ENCODE results near the gene TEN1. TPM values are rescaled to one million over a fixed set of nuclear protein-coding genes. Genes with fewer than 3 reads are reported as not detected.

TEN1 gene
- 10 to 100 TPM in 6 of 8 experiments, 1 to 10 TPM in 2; 7.8 to 29.8 (median 15.4) TPM for total RNA-seq

DNA sequence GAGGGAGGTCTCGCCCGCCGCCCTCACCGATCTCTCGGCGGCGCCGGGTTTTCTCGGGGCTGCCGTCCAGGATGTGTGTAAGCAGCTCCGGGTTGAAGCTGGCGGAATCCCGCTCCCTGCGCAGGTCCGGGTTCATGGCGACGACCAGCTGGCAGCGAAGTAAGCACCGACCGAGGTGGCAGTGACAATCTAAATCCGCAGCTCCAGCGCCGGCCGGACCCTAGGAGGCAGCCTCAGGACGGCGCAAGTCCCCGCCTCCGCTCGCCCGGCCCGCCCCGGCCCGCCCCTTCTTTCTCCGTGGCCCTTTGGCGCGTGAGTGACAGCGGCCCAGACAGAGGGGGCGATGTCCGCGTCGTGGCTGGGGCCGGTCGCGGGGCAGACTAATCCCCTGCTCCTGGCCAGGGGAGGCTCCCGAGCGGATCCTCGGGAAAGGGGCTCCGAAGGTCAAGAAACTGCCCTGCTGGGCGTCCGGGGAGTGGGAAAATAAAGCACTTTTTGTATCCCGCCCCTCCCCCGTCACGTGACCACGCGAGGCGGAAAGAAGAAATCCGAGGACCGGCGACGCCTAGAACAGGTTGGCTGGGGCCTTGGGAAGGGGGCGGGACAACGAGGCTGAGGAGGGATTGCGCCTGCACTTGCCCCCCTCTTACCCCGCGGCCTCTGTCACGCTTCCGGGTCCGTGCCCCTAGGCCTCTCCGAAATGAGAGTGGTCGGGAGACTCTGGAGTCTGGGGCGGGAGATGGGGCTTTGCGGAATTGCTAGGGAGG, at the start of gene TEN1, which contains the start of gene ACOX1:
Gene TEN1 (plus strand): TSS at position 303 of the 767 bp plus-strand sequence. CDS start 6,953 bp downstream, outside the sequence.
Gene ACOX1 (minus strand): TSS at position 229 of the 767 bp plus-strand sequence. CDS start 93 bp downstream, at position 136.
- H3K4me3 ChIP-seq = peak within 1 kb of the TSS; percentile 53 to 87 (median 80)
- peak within 1 kb of the TSS; percentile 99 for H3K27ac ChIP-seq
- WGBS, 10 experiments = 0% methylated on average over 1 to 8 of the region's 72 CpGs; no CpG with 5 or more reads in 6 of the 10 experiments
- peak; percentile 57 to 94 (median 91) for ATAC-seq (replicated peaks in 6 of 8)
- peaks cover 24 to 32% of the 10 kb centered on the region in 2 donors for H3K4me1 ChIP-seq (replicated peaks in 1 of 2)
- in situ Hi-C loops (cut with MboI; ENCODE audit: low pct_unique_long_range_greater_than_20kb in 2 of 9, low sequenced_read_pairs in 9 of 9, unreplicated experiment in 9 of 9) = no loop called here

DNA sequence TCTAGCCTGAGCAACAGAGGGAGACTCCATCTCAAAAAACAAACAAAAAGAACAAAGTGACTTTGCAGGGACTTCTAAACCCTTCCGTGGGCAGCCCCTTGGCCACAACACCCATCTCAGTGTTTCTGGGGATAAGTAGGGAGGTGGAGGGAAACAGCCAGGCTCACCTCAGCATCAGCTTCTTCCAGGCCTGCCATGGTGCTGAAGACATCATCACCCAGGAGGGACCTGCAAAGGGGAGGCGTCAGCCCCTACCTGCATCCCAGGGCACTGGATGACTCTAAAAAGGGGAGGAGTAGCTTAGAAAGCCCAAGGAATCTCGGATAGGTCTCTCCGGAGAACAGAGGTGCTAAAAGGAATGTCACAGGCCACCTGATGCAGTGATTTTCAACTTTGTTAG, 48.0 kb upstream of the TEN1 start:
- 83 to 100% (median 91%) methylated on average over 2 to 3 of the region's 4 CpGs; no CpG with 5 or more reads in 6 of the 10 experiments for WGBS, 10 experiments
- Histone ChIP-seq H3K4me3 (no peak overlapping the region), H3K4me1 (replicated peaks in 1 of 2) (no peaks in the 10 kb centered on the region), H3K27ac (no peak overlapping the region)
- in situ Hi-C loops (cut with MboI; ENCODE audit: low pct_unique_long_range_greater_than_20kb in 2 of 9, low sequenced_read_pairs in 9 of 9, unreplicated experiment in 9 of 9) = no loop called here
- ATAC-seq (replicated peaks in 6 of 8) = no peak

GRCh38 chr17:75932852-75933251, 46.2 kb upstream of the TEN1 start:
- H3K27ac ChIP-seq = no peak overlapping the region
- WGBS, 10 experiments = 69 to 94% (median 80%) methylated on average over 1 to 5 of the region's 5 CpGs
- in situ Hi-C loops (cut with MboI; ENCODE audit: low pct_unique_long_range_greater_than_20kb in 2 of 9, low sequenced_read_pairs in 9 of 9, unreplicated experiment in 9 of 9) = no loop called here
- ATAC-seq (replicated peaks in 6 of 8) = no peak
- no peak overlapping the region for H3K4me3 ChIP-seq
- no peaks in the 10 kb centered on the region for H3K4me1 ChIP-seq (replicated peaks in 1 of 2)

GRCh38 chr17:75933808-75934207, 45.2 kb upstream of the TEN1 start:
- no peak for ATAC-seq (replicated peaks in 6 of 8)
- Histone ChIP-seq H3K27ac (no peak overlapping the region), H3K4me1 (replicated peaks in 1 of 2) (no peaks in the 10 kb centered on the region), H3K4me3 (no peak overlapping the region)
- in situ Hi-C loops (cut with MboI; ENCODE audit: low pct_unique_long_range_greater_than_20kb in 2 of 9, low sequenced_read_pairs in 9 of 9, unreplicated experiment in 9 of 9) = no loop called here
- WGBS, 10 experiments = 53 to 100% (median 83%) methylated on average over 1 to 4 of the region's 4 CpGs; no CpG with 5 or more reads in 1 of the 10 experiments

DNA sequence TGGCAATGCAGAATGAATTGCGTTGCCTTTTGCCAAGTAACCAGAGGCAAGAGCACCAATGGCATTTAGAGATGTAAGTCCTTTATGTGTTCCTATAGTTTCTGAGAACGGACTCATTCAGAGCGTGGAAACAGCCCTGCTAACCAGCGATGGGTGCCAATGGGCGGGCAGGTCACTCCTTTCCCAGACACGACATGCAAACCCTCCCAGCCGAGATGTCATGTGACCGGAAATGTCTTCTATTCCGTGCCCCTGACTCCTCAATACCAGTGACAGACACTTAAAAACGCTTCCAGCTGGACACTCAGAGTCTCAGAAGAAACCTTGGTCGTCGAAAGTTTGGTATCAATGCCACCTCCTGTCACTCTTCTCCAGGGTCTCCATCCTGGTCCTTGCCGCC, 41.4 kb upstream of the TEN1 start:
- Histone ChIP-seq H3K4me3 (no peak overlapping the region), H3K4me1 (replicated peaks in 1 of 2) (peaks cover 0 to 5% of the 10 kb centered on the region in 2 donors), H3K27ac (no peak overlapping the region)
- WGBS, 10 experiments = 71 to 100% (median 82%) methylated on average over 1 to 11 of the region's 13 CpGs; no CpG with 5 or more reads in 3 of the 10 experiments
- in situ Hi-C loops (cut with MboI; ENCODE audit: low pct_unique_long_range_greater_than_20kb in 2 of 9, low sequenced_read_pairs in 9 of 9, unreplicated experiment in 9 of 9) = no loop called here
- ATAC-seq (replicated peaks in 6 of 8) = no peak

DNA sequence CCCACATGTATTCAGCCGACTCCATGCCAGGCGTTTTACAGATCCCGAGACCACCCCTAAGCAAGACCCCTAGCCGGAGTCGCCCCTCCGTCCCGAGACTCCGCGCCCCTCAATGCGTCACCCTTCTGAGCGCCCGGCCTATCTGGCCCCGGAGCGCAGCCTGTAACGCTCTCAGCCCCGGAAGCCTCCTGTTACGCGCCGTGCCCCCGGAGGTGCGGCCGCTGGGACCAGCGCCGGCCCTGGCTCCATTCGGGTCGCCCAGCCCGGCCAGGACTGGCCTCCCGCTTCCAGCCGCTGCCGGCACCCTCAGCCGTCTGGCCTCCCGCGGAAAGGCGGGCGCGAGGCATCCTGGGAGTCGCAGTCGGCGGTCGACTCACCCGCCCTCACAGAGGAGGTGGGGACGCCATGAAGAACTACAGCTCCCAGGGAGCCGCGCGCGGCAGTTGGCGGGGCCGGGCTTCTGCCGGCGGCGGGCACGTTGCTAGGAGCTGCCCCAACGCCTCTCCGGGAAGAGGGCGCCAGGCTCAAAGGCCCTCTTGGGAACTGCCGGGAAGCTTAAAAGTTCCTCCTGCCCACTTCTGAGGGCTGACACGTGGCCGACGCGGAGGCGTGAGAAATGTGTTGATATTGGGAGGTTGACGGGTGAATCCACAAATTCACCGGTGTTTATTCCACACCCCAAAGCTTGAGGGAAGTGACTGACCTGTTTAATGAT, 38.2 kb upstream of the TEN1 start, which contains the start of gene FBF1:
Gene FBF1 (minus strand): TSS at position 316 of the 715 bp plus-strand sequence. CDS start 2,893 bp downstream, outside the sequence.
- WGBS, 10 experiments = 0% methylated on average over 1 to 5 of the region's 63 CpGs; no CpG with 5 or more reads in 4 of the 10 experiments
- in situ Hi-C loops (cut with MboI; ENCODE audit: low pct_unique_long_range_greater_than_20kb in 2 of 9, low sequenced_read_pairs in 9 of 9, unreplicated experiment in 9 of 9) = no loop called here
- Histone ChIP-seq H3K4me3 (peak within 1 kb of the TSS; percentile 56 to 95 (median 83)), H3K27ac (peak within 1 kb of the TSS in 1 of 2 donors; percentile 24), H3K4me1 (replicated peaks in 1 of 2) (peaks cover 0 to 5% of the 10 kb centered on the region in 2 donors)
- ATAC-seq (replicated peaks in 6 of 8) = peak; percentile 93 to 99 (median 98)

DNA sequence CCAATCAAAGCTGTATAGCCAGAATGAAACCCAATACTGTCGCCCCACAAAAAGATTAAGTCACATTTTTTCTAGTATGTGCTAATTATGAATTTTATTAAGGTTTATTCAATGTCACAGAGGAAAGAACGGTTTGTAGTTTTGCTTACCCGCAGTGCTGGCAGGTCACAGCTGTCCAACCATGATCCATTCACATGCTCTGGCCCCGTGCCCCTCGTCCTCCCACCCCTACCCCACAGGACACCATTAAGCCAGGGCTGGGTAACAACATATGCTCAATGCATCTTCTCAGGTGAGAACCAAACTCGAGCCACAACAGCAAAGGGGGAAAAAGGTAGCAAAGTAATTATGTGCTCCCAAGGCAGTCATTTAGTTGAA, 37.6 kb upstream of the TEN1 start:
- peak overlapping the region in 4 of 5 donors; percentile 77 to 95 (median 87) for H3K4me3 ChIP-seq
- peaks cover 0 to 5% of the 10 kb centered on the region in 2 donors for H3K4me1 ChIP-seq (replicated peaks in 1 of 2)
- 20 to 45% (median 20%) methylated on average over 1 to 2 of the region's 6 CpGs; no CpG with 5 or more reads in 7 of the 10 experiments for WGBS, 10 experiments
- H3K27ac ChIP-seq = no peak overlapping the region
- in situ Hi-C loops (cut with MboI; ENCODE audit: low pct_unique_long_range_greater_than_20kb in 2 of 9, low sequenced_read_pairs in 9 of 9, unreplicated experiment in 9 of 9) = no loop called here
- ATAC-seq (replicated peaks in 6 of 8) = no peak

DNA sequence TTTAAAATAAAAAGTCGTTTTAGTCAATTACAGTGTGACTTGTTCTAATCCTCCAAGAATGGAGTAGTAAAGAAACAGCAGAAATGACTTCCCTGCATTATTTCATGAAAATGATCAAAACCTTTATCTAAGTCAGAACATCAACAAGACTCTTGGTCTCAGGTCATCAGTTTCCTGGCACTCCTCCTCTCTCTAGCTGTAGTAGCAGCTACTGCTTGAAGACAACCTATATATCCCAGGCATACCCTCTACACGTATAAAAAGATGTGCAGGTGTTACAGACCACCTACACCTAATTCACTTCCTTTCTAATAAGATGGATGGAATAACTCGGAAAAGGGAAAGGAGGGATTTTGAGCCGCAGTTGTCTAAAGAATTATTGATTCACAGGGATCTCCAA, 36.6 kb upstream of the TEN1 start:
- in situ Hi-C loops (cut with MboI; ENCODE audit: low pct_unique_long_range_greater_than_20kb in 2 of 9, low sequenced_read_pairs in 9 of 9, unreplicated experiment in 9 of 9) = no loop called here
- H3K27ac ChIP-seq = no peak overlapping the region
- no peak overlapping the region for H3K4me3 ChIP-seq
- ATAC-seq (replicated peaks in 6 of 8) = no peak
- WGBS, 10 experiments = 63 to 100% (median 100%) methylated on average over 1 to 2 of the region's 4 CpGs; no CpG with 5 or more reads in 3 of the 10 experiments
- peaks cover 0 to 5% of the 10 kb centered on the region in 2 donors for H3K4me1 ChIP-seq (replicated peaks in 1 of 2)

DNA sequence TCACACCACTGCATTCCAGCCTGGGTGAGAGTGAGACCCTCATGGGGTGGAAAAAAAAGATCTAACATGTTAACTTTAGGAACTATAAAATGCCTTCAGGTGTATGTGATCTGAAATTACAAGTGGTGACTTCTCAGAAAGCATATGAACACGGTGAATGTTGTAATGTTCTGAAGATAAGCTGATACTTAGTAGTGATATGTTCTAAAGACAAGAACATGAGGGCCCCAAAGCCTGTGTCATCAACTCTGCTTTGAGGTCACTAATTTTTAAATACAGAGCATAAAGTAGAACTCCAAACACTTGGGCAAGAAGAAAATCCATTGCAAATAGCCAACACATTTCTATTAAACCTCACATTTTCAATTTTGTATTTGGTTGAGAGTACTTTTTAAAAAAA, 35.5 kb upstream of the TEN1 start:
- peaks cover 0 to 5% of the 10 kb centered on the region in 2 donors for H3K4me1 ChIP-seq (replicated peaks in 1 of 2)
- no peak overlapping the region for H3K27ac ChIP-seq
- no peak overlapping the region for H3K4me3 ChIP-seq
- 100% methylated on average over 1 of the region's 1 CpG; no CpG with 5 or more reads in 3 of the 10 experiments for WGBS, 10 experiments
- ATAC-seq (replicated peaks in 6 of 8) = no peak
- in situ Hi-C loops (cut with MboI; ENCODE audit: low pct_unique_long_range_greater_than_20kb in 2 of 9, low sequenced_read_pairs in 9 of 9, unreplicated experiment in 9 of 9) = no loop called here

DNA sequence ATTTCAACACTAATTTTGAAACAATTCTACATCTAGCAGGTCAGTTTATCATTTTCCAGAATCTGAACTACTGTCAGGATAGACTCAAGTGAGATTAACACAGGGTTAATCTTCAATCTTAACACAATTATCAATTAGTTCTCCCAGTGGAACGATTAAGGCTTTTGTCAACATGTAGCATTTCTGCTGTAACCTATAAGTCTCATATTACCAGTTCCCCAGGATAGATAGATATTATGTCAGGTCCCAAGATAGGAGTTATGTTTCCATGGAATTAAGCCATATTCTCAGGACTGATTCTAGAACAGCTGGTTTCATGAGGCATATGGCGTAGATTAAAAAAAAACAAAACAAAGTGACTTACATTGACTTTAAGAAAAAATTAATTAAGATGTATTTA, 33.8 kb upstream of the TEN1 start:
- Histone ChIP-seq H3K27ac (no peak overlapping the region), H3K4me3 (no peak overlapping the region), H3K4me1 (replicated peaks in 1 of 2) (peaks cover 0 to 5% of the 10 kb centered on the region in 2 donors)
- in situ Hi-C loops (cut with MboI; ENCODE audit: low pct_unique_long_range_greater_than_20kb in 2 of 9, low sequenced_read_pairs in 9 of 9, unreplicated experiment in 9 of 9) = no loop called here
- ATAC-seq (replicated peaks in 6 of 8) = no peak
- WGBS, 10 experiments = 60 to 100% (median 83%) methylated on average over 1 to 2 of the region's 2 CpGs

DNA sequence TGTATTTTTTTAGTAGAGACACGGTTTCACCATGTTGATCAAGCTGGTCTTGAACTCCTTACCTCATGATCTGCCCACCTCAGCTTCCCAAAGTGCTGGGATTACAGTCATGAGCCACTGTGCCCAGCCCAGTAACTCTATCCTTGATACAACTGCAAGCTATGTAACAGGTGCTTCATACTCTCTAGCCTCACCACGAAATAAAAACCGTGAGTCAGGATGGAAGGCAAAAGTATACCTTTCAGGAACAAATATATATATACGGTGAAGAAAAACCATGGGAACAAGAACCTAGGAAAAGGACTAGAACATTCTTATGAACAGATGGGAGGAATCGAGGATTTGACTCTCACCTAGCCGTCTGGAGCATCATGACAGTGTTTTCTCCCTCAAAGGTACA, 28.6 kb upstream of the TEN1 start:
- no peaks in the 10 kb centered on the region for H3K4me1 ChIP-seq (replicated peaks in 1 of 2)
- ATAC-seq (replicated peaks in 6 of 8) = no peak
- in situ Hi-C loops (cut with MboI; ENCODE audit: low pct_unique_long_range_greater_than_20kb in 2 of 9, low sequenced_read_pairs in 9 of 9, unreplicated experiment in 9 of 9) = no loop called here
- WGBS, 10 experiments = 40 to 92% (median 90%) methylated on average over 1 to 6 of the region's 6 CpGs; no CpG with 5 or more reads in 2 of the 10 experiments
- H3K4me3 ChIP-seq = no peak overlapping the region
- H3K27ac ChIP-seq = no peak overlapping the region

GRCh38 chr17:75950855-75951554, 28.0 kb upstream of the TEN1 start:
- Histone ChIP-seq H3K4me1 (replicated peaks in 1 of 2) (no peaks in the 10 kb centered on the region), H3K4me3 (no peak overlapping the region), H3K27ac (no peak overlapping the region)
- in situ Hi-C loops (cut with MboI; ENCODE audit: low pct_unique_long_range_greater_than_20kb in 2 of 9, low sequenced_read_pairs in 9 of 9, unreplicated experiment in 9 of 9) = no loop called here
- ATAC-seq (replicated peaks in 6 of 8) = no peak
- 85 to 100% (median 97%) methylated on average over 1 to 8 of the region's 8 CpGs for WGBS, 10 experiments

Measured in motor neuron (in vitro differentiated cells).